GM12873 (cell line): Measurements from ENCODE around the gene SETD2.

Source experiments
- TF ChIP-seq, protein P1 (sequence below): IDR thresholded peaks from 2 replicates; pipeline ENCODE4 v1.5.1; 2012; ENCODE audit warnings: low read depth, mild to moderate bottlenecking, moderate library complexity, low read length, control low read depth; ENCODE audit not compliant: insufficient read depth; ENCODE audit errors: missing control alignments

The SETD2 gene

DNA sequence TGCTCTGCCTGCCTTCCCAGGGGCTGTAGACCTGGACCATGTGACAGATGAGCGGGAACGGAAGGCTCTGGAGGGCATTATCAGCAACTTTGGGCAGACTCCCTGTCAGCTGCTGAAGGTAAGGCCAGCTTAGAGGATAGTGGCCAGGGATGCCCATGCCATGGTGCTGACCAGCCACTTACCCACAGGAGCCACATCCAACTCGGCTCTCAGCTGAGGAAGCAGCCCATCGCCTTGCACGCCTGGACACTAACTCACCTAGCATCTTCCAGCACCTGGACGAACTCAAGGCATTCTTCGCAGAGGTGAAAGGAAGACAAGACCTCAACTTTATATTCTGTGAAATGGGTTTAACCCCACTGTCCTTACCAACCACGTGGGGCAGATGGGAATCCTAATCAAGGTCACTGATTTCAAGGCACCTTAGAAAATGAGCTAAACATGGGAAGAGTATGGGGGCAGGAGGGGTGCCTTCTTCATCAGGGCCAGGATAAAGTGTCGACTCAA, 157.7 kb downstream of the SETD2 start:
- TF ChIP-seq, protein P1, sequence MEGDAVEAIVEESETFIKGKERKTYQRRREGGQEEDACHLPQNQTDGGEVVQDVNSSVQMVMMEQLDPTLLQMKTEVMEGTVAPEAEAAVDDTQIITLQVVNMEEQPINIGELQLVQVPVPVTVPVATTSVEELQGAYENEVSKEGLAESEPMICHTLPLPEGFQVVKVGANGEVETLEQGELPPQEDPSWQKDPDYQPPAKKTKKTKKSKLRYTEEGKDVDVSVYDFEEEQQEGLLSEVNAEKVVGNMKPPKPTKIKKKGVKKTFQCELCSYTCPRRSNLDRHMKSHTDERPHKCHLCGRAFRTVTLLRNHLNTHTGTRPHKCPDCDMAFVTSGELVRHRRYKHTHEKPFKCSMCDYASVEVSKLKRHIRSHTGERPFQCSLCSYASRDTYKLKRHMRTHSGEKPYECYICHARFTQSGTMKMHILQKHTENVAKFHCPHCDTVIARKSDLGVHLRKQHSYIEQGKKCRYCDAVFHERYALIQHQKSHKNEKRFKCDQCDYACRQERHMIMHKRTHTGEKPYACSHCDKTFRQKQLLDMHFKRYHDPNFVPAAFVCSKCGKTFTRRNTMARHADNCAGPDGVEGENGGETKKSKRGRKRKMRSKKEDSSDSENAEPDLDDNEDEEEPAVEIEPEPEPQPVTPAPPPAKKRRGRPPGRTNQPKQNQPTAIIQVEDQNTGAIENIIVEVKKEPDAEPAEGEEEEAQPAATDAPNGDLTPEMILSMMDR = no peak

DNA sequence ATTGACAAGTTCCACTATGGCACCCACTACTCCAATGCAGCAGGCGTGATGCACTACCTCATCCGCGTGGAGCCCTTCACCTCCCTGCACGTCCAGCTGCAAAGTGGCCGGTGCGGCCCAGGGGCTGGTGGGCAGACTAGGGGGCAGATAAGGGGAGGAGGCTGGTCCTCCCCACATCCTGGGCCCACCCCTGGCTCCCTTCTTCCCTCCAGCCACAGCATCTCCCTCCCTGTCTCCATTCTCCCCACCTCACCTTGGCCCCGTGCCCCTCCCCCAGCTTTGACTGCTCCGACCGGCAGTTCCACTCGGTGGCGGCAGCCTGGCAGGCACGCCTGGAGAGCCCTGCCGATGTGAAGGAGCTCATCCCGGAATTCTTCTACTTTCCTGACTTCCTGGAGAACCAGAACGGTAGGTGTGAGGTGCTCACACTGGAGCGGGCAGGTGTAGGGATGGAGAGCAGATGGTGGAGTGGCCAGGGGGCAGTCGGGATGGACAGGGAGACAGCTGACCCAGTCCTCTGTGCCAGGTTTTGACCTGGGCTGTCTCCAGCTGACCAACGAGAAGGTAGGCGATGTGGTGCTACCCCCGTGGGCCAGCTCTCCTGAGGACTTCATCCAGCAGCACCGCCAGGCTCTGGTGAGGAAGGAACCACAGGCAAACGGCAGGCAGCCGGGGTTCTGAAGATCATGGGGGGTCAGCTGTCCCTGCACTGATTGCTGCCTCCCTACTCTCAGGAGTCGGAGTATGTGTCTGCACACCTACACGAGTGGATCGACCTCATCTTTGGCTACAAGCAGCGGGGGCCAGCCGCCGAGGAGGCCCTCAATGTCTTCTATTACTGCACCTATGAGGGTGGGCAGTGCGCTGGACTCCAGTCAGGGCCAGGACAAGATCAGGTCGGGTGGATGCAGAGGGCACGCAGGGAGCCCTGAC, 158.4 kb downstream of the SETD2 start:
- TF ChIP-seq, protein P1 = no peak

DNA sequence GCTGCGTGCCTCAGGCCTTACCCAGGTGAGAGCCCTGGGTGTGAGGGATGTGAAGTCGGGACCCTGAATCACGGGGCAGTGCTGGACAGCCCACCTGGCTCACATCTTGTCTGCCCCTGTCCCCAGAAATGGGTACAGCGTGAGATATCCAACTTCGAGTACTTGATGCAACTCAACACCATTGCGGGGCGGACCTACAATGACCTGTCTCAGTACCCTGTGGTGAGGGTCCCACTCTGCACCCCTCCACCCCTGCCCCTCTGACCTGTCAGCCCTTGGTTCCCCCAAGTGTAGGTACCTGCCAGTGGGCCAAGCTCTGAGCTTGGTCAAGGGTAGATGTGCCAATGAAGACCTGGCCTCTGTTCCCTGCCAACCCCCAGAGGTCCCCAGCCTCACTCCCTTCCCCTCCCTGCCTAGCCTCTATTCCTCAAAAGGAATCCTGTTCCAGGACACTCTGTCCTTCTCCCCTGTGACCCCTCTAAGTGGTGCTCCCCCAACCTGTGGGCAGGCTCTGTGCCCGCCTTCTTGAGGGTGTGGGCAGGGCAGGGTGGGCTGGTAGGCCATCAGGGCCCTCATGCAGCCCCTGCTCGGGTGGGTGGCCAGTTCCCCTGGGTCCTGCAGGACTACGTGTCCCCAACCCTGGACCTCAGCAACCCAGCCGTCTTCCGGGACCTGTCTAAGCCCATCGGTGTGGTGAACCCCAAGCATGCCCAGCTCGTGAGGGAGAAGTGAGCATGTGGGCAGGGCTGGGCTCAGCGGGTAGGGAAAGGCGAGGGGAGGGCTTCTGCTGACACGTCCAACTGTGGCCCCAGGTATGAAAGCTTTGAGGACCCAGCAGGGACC, 159.3 kb downstream of the SETD2 start:
- TF ChIP-seq, protein P1 = no peak

DNA sequence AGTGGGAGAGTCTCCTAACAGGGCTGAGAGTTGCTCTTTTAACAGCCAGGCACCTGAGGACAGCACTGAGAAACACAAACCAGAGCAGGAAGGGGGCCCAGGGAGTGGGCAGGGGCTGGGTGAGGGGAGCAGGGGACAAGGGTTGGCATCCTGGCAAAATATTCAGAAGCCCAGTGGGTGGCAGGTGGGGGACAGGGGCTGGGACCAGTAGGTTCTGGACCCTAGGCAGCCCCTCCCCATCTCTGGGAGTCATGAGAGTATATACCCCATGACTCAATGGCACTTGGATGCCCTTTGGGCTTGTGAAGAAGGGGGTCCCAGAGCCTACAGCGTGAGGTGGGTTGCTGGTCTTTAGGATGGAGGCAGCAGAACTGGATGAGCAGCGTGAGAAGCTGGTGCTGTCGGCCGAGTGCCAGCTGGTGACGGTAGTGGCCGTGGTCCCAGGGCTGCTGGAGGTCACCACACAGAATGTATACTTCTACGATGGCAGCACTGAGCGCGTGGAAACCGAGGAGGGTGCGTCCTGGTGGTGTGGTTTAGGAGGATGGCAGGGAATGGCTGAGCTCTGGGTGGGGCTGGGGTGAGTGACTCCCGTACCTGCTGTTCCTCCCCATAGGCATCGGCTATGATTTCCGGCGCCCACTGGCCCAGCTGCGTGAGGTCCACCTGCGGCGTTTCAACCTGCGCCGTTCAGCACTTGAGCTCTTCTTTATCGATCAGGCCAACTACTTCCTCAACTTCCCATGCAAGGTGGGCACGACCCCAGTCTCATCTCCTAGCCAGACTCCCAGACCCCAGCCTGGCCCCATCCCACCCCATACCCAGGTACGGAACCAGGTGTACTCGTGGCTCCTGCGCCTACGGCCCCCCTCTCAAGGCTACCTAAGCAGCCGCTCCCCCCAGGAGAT, 160.2 kb downstream of the SETD2 start:
- TF ChIP-seq, protein P1 = no peak

DNA sequence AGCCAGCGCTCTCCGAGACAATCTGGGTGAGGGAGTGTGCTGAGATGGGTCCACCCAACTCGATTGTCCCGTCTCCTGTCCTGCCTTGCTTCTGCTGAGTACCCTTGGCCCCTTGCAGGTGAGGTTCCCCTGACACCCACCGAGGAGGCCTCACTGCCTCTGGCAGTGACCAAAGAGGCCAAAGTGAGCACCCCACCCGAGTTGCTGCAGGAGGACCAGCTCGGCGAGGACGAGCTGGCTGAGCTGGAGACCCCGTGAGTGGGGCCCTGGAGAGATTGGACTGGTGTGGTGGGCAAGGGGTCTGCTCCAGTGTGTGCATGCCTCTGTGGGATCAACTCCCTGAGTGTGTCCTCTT, 160.9 kb downstream of the SETD2 start:
- TF ChIP-seq, protein P1 = no peak

DNA sequence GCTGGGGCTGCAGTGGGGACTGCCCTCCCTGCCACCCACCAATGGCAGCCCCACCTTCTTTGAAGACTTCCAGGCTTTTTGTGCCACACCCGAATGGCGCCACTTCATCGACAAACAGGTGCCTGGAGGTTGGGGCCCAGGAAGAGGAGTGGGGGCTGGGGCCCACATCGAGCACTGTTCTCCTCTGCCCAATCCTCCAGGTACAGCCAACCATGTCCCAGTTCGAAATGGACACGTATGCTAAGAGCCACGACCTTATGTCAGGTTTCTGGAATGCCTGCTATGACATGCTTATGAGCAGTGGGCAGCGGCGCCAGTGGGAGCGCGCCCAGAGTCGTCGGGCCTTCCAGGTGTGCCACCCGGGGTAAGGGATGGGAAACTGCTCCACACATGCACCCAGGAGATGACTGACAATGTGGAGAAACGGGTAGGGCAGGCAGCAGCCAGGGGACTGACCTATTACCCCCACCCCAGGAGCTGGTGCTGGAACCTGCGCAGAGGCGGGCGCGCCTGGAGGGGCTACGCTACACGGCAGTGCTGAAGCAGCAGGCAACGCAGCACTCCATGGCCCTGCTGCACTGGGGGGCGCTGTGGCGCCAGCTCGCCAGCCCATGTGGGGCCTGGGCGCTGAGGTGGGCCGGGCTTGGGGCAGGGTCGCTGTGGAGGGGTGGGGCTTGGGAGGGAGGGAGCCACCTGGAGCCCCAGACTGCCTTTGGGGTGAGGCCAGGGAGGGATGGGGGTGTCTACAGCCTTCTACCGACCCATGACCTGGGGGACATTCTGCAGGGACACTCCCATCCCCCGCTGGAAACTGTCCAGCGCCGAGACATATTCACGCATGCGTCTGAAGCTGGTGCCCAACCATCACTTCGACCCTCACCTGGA, 161.5 kb downstream of the SETD2 start:
- TF ChIP-seq, protein P1 = no peak
